NCI-H1417 treated with DMSO at 0.1 percent for 48 hours (cell line): ENCODE measurements around the gene GLTP.

ENCODE experiments used
- DNase-seq: peaks from one replicate; lab custom pipeline; 2025; lab: John Stamatoyannopoulos, UW

Gene GLTP

DNA sequence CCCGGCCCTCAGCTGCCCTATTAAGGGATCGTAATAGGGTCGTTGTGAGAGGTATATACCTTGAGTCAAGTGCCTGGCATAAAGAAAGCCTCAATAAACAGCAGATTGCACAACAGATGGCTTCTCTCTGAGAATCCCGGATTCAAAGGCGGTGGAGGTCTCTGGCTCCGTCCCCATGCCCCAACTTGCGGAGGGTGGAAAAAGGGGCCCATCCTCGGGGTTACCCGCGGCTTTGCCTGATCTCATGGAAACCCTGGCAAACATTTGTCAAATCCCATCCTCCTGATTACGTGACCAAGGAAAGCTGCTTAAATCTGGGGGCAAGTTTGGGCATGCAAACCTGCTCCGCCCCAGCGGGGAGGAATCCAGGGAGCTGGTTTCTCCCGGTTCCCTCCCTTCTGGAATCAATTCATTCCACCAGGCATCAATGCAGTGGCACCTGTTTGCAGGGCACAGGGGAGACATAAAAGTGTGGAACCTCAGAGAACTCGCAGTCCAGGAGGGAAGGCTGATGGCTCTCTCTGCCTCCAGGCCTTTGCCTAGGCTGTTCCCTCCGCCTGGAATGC lies 59.4 kb downstream of the GLTP start:
- DNase-seq = no peak

DNA sequence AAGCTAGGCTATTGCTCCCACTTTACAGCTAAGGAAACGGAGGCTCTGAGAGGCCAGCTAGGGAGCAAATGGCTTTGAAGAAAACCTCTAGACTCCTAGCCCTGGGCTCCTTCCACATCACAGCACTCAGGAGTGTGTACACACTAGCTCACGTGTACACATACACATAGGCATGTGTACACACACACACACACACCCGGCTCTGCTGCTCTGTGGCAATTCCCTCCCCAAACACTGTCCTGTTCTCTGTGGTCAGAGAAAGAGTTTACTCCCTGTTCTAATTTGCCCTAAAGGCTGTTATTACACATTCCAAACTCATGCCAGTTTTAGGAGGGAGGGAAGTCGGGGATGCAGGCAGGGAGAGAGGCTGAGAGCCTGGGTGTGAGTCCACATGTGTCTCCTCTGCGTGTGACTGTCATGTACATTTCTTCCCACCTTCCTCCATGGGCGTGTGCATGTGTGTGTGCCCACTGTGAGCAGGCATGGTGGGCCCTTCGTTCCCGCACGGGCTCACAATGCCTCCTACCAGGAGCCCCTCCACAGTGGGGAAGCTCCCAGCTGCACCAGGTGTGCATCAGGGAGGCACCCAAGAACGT lies 61.3 kb downstream of the GLTP start:
- no peak for DNase-seq

DNA sequence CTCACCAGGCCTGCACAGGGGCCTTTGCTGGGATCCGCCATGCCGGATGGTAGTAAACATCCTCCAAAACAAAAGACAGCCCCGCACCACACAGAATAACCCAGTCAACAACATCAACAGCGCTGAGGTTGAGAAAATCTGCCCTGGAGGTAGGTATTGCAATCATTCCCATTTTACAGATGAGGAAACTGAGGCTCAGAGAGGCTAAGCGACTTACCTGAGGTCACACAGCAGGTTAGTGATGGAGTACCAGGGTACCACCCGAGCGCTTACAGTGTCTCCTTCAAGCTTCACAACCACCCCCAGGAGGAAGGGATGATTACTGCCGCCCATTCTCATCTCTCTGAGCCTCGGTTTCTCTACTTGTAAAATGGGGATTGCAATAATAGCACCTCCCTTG lies 62.1 kb downstream of the GLTP start:
- no peak for DNase-seq

DNA sequence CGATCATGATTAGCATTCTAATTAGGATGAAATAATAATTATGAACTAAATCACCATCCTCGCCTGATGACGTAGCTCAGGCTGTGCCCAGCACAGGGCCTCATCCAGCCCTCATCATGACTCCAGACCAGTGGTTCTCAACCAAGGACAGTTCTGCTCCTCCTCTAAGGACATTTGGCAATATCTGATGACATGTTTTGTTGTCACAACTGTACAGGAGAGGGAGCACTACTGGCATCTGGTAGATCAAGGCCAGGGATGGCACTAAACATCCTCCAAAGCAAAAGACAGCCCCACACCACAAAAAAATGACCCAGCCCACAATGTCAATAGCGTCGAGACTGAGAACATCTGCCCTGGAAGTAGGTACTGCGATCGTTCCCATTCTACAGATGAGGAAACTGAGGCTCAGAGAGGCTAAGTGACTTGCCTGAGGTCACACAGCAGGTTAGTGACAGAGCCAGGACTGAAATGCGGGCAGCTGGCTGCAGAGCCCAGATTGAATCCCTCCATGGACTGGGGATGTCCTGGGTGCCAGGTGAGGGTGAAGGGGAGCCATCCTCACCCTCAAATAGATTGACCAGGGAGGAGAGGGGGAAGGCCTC lies 62.6 kb downstream of the GLTP start:
- DNase-seq = no peak

DNA sequence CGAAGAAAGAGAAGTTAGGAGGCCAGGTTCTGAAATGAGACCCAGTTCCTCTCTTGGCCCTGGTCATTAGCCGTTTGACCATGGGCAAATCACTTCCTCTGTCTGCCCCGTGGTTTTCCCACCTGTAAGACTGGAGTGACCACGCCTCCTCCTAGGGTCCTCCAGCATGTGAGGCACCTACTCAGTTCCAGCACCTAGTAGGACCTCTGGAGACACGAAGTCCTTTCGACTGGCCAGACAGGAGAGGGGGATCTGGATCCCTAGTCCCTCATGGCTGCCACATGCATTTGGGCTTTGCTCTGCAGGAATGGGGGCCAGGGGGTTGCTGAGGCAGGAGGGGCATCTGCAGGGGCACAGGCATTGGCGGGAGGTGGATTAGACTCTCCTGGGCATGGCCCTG lies 63.5 kb downstream of the GLTP start:
- no peak for DNase-seq

DNA sequence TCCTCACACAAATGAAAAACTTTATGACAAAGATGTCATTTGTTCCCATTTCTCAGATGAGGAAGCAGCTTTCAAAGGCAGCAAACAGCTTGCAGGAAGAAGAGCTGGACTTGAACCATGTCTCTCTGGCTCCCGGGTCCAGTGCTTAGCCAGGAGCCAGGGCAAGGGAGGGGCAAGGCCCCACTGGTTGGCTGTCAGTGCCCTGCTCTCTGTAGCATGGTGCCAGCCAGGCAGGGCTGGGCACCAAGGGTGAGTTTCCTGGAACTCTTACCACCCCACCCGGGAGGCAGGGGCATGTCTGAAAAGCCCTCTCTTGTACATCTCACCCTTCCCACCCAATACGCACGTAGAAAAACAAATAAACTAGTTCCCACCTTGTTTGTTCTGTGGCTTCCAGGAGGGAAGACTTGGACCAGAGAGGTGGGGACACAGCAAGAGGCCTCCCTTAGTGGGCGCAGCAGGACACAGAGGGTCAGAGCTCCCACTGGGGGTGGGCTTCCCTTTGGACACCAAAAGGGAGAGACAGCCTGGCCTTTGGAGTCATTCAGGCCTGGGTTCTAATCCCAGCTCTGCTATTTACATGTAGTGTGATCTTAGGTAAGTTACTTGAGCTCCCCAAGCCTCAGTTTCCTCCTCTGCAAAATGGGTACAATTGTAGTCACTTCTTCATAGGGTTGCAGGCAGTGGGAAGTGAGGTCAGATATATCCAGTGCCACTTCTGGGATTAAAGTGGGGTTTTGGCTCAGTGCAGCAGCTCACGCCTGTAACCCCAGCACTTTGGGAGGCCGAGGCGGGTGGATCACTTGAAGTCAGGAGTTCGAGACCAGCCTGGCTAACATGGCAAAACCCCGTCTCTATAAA lies 64.4 kb downstream of the GLTP start:
- no peak for DNase-seq

DNA sequence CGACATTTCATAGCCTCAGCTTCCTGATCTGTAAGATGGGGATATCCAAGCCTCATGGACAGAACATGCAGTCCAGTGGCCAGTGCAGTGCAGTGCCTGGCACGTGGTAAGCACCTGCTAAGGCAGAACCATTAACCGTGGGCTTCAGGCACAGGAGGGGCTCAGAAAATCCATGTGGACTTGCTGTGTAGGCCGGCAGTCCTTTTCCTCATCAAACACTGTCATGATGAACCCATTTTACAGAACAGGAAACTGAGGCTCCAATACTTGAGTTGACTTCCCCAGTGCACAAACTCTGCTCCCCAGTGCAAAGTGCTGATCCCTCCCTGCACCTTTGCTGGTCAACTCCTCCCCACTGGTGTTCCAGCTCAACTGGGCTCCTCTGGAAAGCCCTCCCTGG lies 65.1 kb downstream of the GLTP start:
- DNase-seq = no peak

DNA sequence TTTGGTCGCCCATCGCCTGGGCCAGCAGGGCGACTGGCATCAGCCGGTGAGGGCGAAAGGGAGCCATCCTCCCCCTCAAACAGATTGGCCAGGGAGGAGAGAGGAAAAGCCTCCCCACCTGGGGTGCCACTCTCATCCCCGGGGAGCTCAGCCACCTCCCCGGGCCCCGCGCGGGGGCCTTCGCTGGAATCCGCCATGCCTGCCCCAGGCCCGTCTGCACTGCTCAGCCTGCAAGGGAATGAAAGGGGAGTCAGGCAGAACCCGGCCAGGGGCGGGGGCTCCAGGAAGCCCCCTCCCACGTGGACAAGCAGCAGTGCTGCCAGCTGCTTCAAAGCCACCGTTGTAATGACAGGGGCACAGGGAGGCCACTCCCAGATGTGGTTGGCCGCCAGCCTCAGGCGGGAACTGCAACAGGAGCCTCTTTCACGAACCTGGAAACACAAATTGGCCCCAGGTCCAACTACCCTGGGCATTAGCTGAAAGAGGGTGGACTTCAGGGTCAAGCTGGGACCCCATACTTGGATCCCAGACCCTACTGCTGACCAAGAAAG lies 65.7 kb downstream of the GLTP start:
- DNase-seq = no peak

DNA sequence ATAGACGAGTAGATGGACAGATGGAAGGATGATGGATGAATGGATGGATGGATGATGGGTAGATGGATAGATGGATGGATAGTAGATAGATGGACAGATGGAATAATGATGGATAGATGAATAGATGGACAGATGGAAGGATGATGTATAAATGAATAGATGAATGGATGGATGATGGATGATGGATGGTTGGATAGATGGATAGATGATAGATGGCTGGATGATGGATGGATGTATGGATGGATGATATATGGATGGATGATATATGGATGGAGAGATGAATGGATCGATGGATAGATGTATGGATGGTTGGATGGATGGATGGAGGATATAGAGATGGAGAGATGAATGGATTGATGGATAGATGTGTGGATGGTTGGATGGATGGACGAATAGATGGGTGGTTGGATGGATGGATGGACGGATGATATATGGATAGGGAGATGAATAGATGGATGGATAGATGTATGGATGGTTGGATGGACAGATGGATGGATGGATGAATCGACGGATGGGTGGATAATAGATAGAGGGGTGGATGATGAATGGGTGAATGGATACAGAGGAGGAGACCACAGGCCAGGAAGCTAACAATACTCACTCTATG lies 66.4 kb downstream of the GLTP start:
- DNase-seq = no peak

DNA sequence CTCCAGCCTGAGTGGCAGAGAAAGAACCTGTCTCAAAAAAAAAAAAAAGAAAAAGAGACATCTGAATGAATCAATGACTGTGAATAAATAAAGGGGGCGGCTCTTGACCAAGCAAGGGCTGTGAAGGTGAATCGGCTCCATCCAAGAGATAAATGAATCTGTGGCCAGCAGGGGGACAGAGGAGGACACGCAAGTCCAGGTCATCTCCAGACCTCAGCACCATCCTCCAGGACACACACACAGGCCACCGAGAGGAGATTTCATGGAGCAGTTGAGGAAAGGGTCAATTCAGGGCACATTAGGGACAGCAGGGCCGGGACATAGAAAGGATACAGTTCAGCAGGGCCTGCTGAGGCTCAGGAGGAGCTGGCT lies 68.7 kb downstream of the GLTP start:
- no peak for DNase-seq

DNA sequence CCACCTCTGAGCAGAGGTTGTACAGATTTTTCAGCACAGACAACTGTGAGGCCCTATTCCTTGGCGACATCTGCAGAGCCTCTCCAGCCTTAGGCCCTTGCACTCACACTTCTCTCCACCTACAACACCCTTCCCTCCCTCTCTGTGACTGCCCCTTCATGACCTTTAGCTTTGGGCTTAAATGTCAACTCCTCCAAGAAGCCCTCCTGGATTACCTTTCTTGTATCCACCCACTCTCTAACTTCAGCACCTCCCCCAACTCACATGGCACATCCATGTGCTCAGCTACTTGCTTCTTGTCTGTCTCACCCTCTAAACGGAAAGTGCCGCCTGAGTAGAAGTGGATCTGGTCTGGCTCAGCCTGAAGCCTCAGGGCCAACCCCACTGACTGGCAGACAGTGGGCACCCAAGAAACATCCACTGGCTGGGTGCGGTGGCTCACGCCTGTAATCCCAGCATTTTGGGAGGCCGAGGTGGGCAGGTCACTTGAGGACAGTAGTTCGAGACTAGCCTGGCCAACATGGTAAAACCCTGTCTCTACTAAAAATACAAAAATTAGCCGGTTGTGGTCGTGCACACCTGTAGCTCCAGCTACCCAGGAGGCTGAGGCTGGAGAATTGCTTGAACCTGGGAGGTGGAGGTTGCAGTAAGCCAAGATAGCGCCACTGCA lies 69.3 kb downstream of the GLTP start:
- DNase-seq = no peak

DNA sequence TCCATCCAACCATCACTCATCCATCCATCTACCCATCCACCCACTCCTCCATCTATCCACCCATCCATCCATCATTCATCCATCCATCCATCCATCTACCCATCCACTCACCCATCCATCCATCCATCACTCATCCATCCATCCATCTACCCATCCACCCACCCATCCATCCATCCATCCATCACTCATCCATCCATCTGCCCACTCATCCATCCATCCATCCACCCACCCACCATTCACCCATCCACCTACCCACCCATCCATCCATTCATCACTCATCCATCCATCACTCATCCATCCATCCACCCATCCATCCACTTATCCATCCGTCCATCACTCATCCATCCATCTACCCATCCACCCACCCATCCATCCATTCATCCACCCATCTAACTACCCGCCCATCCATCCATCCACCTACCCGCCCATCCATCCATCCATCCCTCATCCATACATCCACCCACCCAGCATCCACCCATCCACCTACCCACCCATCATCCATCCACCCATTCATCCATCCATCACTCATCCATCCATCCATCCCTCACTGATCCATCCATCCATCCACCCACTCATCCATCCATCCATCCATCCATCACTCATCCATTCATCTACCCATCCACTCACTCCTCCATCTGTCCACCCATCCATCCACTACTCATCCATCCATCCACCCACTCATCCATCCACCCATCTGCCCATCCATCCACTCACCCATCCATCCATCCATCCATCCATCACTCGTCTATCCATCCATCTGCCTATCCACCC lies 71.3 kb downstream of the GLTP start:
- no peak for DNase-seq

DNA sequence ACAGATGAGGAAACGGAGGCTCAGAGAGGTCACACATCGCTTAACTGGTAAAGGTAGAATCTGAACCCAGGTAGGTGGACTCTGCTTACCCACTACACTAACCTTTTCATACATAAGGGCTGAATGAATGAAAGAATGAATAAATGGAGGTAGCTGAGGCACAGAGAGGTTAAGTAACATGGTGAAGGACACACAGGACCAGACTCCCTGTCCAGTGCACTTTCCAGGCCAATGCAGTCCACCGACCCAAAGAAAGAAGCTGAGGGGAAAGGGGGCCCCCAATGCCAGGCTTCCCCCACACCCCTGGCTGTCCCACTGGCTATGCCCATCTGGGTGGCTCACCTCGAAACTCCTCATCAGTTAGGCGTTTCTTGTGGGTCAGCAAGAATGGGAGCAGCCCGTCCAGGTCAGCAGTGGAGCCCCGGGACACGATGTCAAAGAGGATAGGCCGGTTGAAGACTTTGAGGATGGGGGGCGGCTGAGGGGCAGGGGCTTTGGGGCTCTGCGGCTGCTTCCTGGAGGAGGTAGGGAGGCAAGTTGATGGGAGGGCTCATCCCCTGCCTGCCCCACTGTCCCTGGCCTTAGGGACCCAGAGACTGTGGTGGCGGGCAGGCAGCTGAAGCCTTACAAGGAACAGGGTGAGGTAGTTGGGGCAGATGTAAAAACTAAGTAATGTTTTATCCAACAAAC lies 72.2 kb downstream of the GLTP start:
- no peak for DNase-seq

DNA sequence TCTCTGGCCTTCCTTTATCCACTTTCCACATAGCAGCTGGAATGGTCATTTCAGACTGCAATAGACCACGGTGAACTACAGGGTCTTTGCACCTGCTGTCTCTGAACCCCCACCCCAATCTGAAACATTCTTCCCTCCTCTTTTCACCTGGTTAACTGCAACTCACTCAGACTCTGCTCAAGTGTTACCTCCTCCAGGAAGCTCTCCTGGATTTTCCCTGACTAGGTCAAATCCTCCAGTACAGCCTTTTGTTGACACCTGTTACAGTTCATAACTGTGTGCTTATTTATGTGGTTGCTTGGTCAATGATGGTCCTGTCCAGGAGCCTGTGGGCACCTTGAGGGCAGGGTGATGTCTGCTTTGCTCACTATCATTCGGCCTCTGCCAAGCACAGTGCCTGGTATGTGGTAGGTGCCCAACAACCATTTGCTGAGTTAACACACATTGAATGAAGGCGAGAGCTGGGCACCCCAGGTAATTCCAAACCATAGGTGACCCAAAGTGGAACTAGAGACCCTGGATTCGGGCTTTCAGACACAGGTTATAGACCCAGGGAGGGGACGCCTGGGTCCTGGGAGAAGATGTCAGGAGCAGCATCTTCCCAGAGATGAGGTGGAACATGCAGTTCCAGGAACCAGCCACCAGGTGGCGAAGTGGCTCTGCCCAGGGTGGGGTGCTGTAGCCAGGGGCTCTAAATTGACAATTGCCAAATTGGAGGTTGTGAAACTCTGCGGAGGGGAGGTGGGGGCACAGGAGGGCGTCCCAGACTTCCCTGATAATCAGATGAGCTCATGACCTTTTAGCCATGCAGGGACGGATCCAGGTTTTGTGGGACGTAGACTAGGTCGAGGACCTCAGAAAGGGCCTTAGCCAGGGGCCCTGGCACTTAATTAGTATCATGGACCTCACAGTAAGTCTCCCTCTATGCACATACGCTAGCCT lies 75.2 kb downstream of the GLTP start:
- DNase-seq = no peak

DNA sequence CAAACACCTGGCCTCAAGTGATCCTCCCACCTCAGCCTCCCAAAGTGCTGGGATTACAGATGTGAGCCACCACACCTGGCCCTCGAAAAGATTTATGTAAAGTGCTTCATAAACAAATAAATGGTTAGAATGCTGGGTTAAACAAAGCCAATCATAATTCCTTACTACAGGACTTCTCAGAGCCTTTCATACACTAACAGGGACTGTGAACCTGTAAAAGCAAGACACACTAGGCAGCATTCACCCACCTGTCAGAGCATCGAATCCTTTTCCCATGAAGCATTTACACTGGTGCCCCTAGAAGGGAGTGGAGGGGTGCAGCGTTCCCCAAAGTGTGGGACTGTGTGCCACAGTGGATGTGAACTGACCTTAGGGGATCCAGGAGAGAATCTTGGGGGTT lies 76.7 kb downstream of the GLTP start:
- no peak for DNase-seq

DNA sequence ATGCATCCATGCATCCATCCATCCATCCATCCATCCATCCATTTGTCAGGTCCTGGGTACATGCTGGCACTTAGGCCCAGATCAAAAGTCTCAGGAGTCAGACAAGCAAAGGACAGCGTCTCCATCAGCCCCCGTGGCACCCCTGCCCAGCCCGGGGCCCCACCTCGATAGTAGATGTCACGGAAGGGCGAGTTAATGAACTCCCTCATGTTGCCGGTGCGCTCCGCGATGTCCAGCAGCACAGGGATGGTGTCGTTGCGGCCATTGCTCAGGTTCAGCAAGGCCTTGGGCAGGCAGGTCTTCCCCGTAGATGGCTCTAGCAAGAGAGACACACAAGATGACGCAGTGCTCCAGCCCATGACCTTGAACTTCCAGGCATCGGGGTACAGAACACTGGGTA lies 77.5 kb downstream of the GLTP start:
- DNase-seq = no peak
